H1 (cell line): ENCODE results near the gene MYL5. TPM values are rescaled to one million over a fixed set of nuclear protein-coding genes. Genes with fewer than 3 reads are reported as not detected.

ENCODE experiments used
- CTCF ChIA-PET: fragments of 300-600 bp; sonication (Branson Sonifier 250); formaldehyde crosslinking; loops from one replicate; lab custom pipeline; 2021; ENCODE audit not compliant: partially characterized antibody; lab: Charles Lee
- POLR2A ChIA-PET: fragments of 300-600 bp; sonication (Branson Sonifier 250); formaldehyde crosslinking; loops from one replicate; lab custom pipeline; 2021; ENCODE audit warnings: inconsistent platforms; ENCODE audit not compliant: partially characterized antibody; lab: Charles Lee
- DNase-seq, 2 experiments: peaks; one replicate each; pipeline versions ENCODE4 v3.0.0 to v3.0.0-alpha.2; 2010 to 2022; ENCODE audit warnings: low spot score in 2 of 2, low read depth in 1 of 2, mixed read lengths in 1 of 2
- FAIRE-seq: peaks from 2 replicates; lab custom pipeline; 2011; peaks lifted over from hg19 to GRCh38; lab: Jason Lieb, UNC
- H2AFZ ChIP-seq: 2 replicates; pipeline ENCODE4 v1.8.1; 2012; ENCODE audit warnings: low read length, inconsistent platforms
- H2AK5ac ChIP-seq: 2 replicates; pipeline ENCODE4 v1.6.1; 2013; ENCODE audit warnings: low read depth, low read length
- H2BK120ac ChIP-seq: replicated peaks from 2 replicates; pipeline ENCODE3; 2013; ENCODE audit warnings: low read depth, low read length, inconsistent platforms
- H2BK12ac ChIP-seq: 2 replicates; pipeline ENCODE4 v1.6.1; 2013; ENCODE audit warnings: low read depth, low read length
- H2BK15ac ChIP-seq: 2 replicates; pipeline ENCODE4 v1.6.1; 2013; ENCODE audit warnings: low read length
- H2BK20ac ChIP-seq: 2 replicates; pipeline ENCODE4 v1.6.1; 2013; ENCODE audit warnings: low read length
- H2BK5ac ChIP-seq: 2 replicates; pipeline ENCODE4 v1.6.1; 2013; ENCODE audit warnings: low read depth, low read length
- H3K14ac ChIP-seq: 2 replicates; pipeline ENCODE4 v1.6.1; 2013; ENCODE audit warnings: inconsistent platforms; ENCODE audit not compliant: insufficient read length
- H3K18ac ChIP-seq: 2 replicates; pipeline ENCODE4 v1.6.1; 2013; ENCODE audit warnings: low read length; ENCODE audit errors: extremely low read depth
- H3K23ac ChIP-seq: 2 replicates; pipeline ENCODE4 v1.6.1; 2013; ENCODE audit warnings: inconsistent platforms; ENCODE audit not compliant: insufficient read length
- H3K23me2 ChIP-seq: 2 replicates; pipeline ENCODE4 v1.6.1; 2013; ENCODE audit warnings: low read depth, low read length
- H3K27ac ChIP-seq: 2 replicates; pipeline ENCODE4 v1.6.1; 2011; ENCODE audit warnings: low read depth, low read length, inconsistent platforms
- H3K27me3 ChIP-seq, 4 experiments: replicated peaks in 1 of 4; 1 replicate in 1 of 4; 2 replicates in 3 of 4; pipeline versions ENCODE4 v1.6.1 to v1.8.1; 2011 to 2013; ENCODE audit warnings: low read length in 3 of 4, mild to moderate bottlenecking in 3 of 4, inconsistent platforms in 2 of 4, mixed read lengths in 2 of 4, moderate library complexity in 1 of 4; ENCODE audit not compliant: control insufficient read depth in 3 of 4, insufficient read depth in 3 of 4; ENCODE audit errors: extremely low read depth in 1 of 4
- H3K36me3 ChIP-seq, 4 experiments: 2 replicates each; pipeline versions ENCODE4 v1.6.1 to v1.8.1; 2011 to 2013; ENCODE audit warnings: mild to moderate bottlenecking in 4 of 4, low read length in 3 of 4, moderate library complexity in 2 of 4, control low read depth in 1 of 4, inconsistent platforms in 1 of 4; ENCODE audit not compliant: insufficient read depth in 4 of 4, control insufficient read depth in 2 of 4
- H3K4ac ChIP-seq: replicated peaks from 2 replicates; pipeline ENCODE3; 2013; ENCODE audit warnings: low read length, low read depth, mixed read lengths, inconsistent platforms; ENCODE audit not compliant: insufficient read length
- H3K4me1 ChIP-seq, 4 experiments: replicated peaks in 1 of 4; 1 replicate in 1 of 4; 2 replicates in 3 of 4; pipeline versions ENCODE4 v1.6.1 to v1.8.1; 2011 to 2013; ENCODE audit warnings: low read length in 3 of 4, inconsistent platforms in 2 of 4, mixed read lengths in 1 of 4; ENCODE audit not compliant: insufficient read depth in 4 of 4, control insufficient read depth in 3 of 4
- H3K4me2 ChIP-seq, 2 experiments: 2 replicates each; pipeline versions ENCODE4 v1.6.1 to v1.8.1; 2011 to 2013; ENCODE audit warnings: low read depth in 2 of 2, low read length in 2 of 2, control low read depth in 1 of 2, inconsistent platforms in 1 of 2, mild to moderate bottlenecking in 1 of 2; ENCODE audit not compliant: insufficient read depth in 1 of 2
- H3K4me3 ChIP-seq, 4 experiments: fragments of 200-600, 300-600 bp in 1 of 4; sonication (generic), shearing (Covaris generic), sonication (Bioruptor Twin) in 1 of 4; 2 replicates each; pipeline versions ENCODE4 v1.5.1 to v1.8.1; 2011 to 2016; ENCODE audit warnings: low read length in 4 of 4, low read depth in 3 of 4, control low read depth in 2 of 4, inconsistent platforms in 2 of 4, mild to moderate bottlenecking in 2 of 4, mixed read lengths in 1 of 4, moderate library complexity in 1 of 4; ENCODE audit not compliant: insufficient read depth in 2 of 4; ENCODE audit errors: extremely low read depth in 1 of 4
- H3K56ac ChIP-seq: replicated peaks from 2 replicates; pipeline ENCODE3; 2013; ENCODE audit warnings: low read depth, mild to moderate bottlenecking, mixed read lengths, low read length, inconsistent platforms; ENCODE audit not compliant: insufficient read length
- H3K79me1 ChIP-seq: 2 replicates; pipeline ENCODE4 v1.6.1; 2013; ENCODE audit warnings: low read depth, low read length, control low read depth
- H3K79me2 ChIP-seq, 2 experiments: 2 replicates each; pipeline versions ENCODE4 v1.6.1 to v1.8.1; 2012 to 2013; ENCODE audit warnings: low read length in 2 of 2, mild to moderate bottlenecking in 2 of 2, inconsistent platforms in 1 of 2; ENCODE audit not compliant: insufficient read depth in 2 of 2, control insufficient read depth in 1 of 2
- H3K9ac ChIP-seq, 4 experiments: replicated peaks in 1 of 4; 1 replicate in 1 of 4; 2 replicates in 3 of 4; pipeline versions ENCODE4 v1.6.1 to v1.8.1; 2011 to 2013; ENCODE audit warnings: low read depth in 3 of 4, low read length in 3 of 4, control low read depth in 2 of 4, mild to moderate bottlenecking in 2 of 4, moderate library complexity in 2 of 4, inconsistent platforms in 1 of 4; ENCODE audit errors: extremely low read depth in 1 of 4
- H3K9me3 ChIP-seq, 2 experiments: 2 replicates each; pipeline versions ENCODE4 v1.6.1 to v1.8.1; 2012 to 2013; ENCODE audit warnings: mild to moderate bottlenecking in 2 of 2, moderate library complexity in 2 of 2, control low read depth in 1 of 2, inconsistent platforms in 1 of 2, low read depth in 1 of 2, low read length in 1 of 2, mixed read lengths in 1 of 2; ENCODE audit not compliant: insufficient read depth in 2 of 2
- H4K20me1 ChIP-seq, 2 experiments: replicated peaks in 1 of 2; 2 replicates each; pipeline versions ENCODE3 to v1.8.1; 2011 to 2013; ENCODE audit warnings: inconsistent platforms in 2 of 2, low read length in 2 of 2, mild to moderate bottlenecking in 1 of 2; ENCODE audit not compliant: insufficient read depth in 2 of 2, control insufficient read depth in 1 of 2
- H4K5ac ChIP-seq: 2 replicates; pipeline ENCODE4 v1.6.1; 2013; ENCODE audit warnings: low read length, low read depth, mixed read lengths, inconsistent platforms; ENCODE audit not compliant: insufficient read length
- H4K8ac ChIP-seq: 2 replicates; pipeline ENCODE4 v1.8.0; 2013; ENCODE audit warnings: mild to moderate bottlenecking, moderate library complexity, low read length, inconsistent platforms; ENCODE audit not compliant: insufficient read depth; ENCODE audit errors: extremely low read depth
- H4K91ac ChIP-seq: replicated peaks from 2 replicates; pipeline ENCODE3; 2013; ENCODE audit warnings: low read length, mixed read lengths, inconsistent platforms; ENCODE audit not compliant: insufficient read length
- EZH2 ChIP-seq: fragments of 200-600 bp; sonication (generic); IDR thresholded peaks from 2 replicates; pipeline ENCODE4 v1.7.1; 2012; ENCODE audit warnings: low read depth, mild to moderate bottlenecking, moderate library complexity, low read length, inconsistent platforms; ENCODE audit not compliant: severe bottlenecking
- KDM5A ChIP-seq: fragments of 200-600 bp; IDR thresholded peaks from 2 replicates; pipeline ENCODE4 v1.7.1; 2012; ENCODE audit warnings: mild to moderate bottlenecking, low read length, inconsistent platforms, mixed read lengths
- NRF1 ChIP-seq: IDR thresholded peaks from 2 replicates; pipeline ENCODE4 v1.6.1; 2011; ENCODE audit warnings: mild to moderate bottlenecking, low read depth, low read length, improper control_type of control experiment
- RBBP5 ChIP-seq: IDR thresholded peaks from 2 replicates; pipeline ENCODE4 v1.7.1; 2012; ENCODE audit warnings: low read depth, mild to moderate bottlenecking, inconsistent platforms, low read length, moderate library complexity, borderline replicate concordance
- TAF1 ChIP-seq: IDR thresholded peaks from 2 replicates; pipeline ENCODE4 v1.6.1; 2011; ENCODE audit warnings: mild to moderate bottlenecking, low read depth, low read length
- TCF12 ChIP-seq: IDR thresholded peaks from 2 replicates; pipeline ENCODE4 v1.6.1; 2011; ENCODE audit warnings: low read depth, mild to moderate bottlenecking, low read length
- ZNF274 ChIP-seq: IDR thresholded peaks from 2 replicates; pipeline ENCODE4 v1.7.0; 2012; ENCODE audit warnings: low read length, borderline replicate concordance; ENCODE audit errors: extremely low read depth
- WGBS, 2 experiments: shearing (Covaris generic) in 1 of 2; methylation state at CpG; one replicate each; pipeline versions ENCODE4 v1.1.6 to v1.1.7; 2013 to 2015; ENCODE audit warnings: low lambda C conversion rate in 2 of 2, mixed read lengths in 2 of 2, inconsistent platforms in 1 of 2, low coverage in 1 of 2, missing lambda C conversion rate in 1 of 2; ENCODE audit not compliant: insufficient replicate concordance in 2 of 2, insufficient coverage in 1 of 2, insufficient read length in 1 of 2; ENCODE audit errors: extremely low coverage in 1 of 2, missing lambda C conversion rate in 1 of 2; 5-methylcytosine and 5-hydroxymethylcytosine counted together
- polyA plus RNA-seq, 7 experiments: library from polyadenylated mRNA; depleted of rRNA in 3 of 7; stranded (reverse) in 5 of 7; unstranded in 2 of 7; fragments of >200 nt in 5 of 7; fragments of 200-250 nt in 2 of 7; gene quantifications; 1 replicate in 5 of 7; 2 replicates in 1 of 7; 4 replicates in 1 of 7; pipeline versions ENCODE4 v1.2.1 to v1.2.3, GENCODE V29; 2011 to 2013; ENCODE audit warnings: missing spikeins in 2 of 7, mixed read lengths in 2 of 7
- total RNA-seq: library from RNA; stranded (reverse); fragmentation: NEBNext Ultra II Directional; extraction: Animal tissue kit (Norgen Biotek cat#: 25700); gene quantifications from 2 replicates; pipeline ENCODE4 v1.2.1, GENCODE V29; 2021
- TF ChIP-seq, protein P1 (sequence below): IDR thresholded peaks from 2 replicates; pipeline ENCODE4 v1.6.1; 2012; ENCODE audit warnings: inconsistent platforms
- TF ChIP-seq, protein P2 (sequence below), 3 experiments: IDR thresholded peaks; 1 replicate in 2 of 3; 2 replicates in 1 of 3; pipeline versions ENCODE4 v1.5.1 to v1.6.1; 2011; ENCODE audit warnings: low read length in 3 of 3, mild to moderate bottlenecking in 3 of 3, inconsistent platforms in 2 of 3, low read depth in 1 of 3, moderate library complexity in 1 of 3; ENCODE audit not compliant: insufficient read depth in 1 of 3; ENCODE audit errors: control extremely low read depth in 1 of 3

The MYL5 gene
- total and polyA plus RNA-seq, 2 of the 8 experiments (the other 6 are each of a cell fraction or from before 2014, with no cell fraction given): 5.7 to 6.8 TPM

DNA sequence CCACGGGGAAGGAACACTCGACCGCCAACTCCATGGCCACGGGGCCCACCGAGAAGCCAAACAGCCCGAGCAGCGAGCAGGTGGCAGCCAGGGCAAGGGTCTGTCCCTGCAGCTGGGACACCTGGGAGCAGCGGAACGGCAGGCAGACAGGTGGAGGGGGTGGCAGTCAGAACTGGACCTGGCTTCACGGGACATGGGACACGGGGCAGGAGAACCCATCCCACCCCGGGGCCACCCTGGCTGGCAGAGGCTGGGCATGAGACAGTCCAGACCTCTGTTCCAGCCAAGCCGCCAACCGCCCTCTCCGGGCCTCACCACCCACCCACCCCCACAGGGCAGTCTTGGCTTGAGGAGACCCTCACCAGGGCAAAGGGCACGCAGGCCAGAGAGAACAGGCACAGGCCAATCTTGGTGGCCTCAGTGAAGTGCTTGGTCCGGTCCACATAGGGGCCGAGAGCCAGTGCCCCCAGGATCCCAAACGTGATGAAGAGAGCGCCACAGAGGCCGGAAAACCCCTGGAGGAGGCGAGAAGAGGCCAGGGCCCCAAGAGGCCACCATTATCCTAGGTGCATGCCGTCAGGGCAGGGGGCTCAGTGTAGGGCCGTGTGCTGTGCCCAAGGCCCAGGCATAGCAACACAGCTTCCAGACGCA lies 9.0 kb downstream of the MYL5 start:
- no peak overlapping the region for H2BK20ac ChIP-seq
- H2AK5ac ChIP-seq: no peak overlapping the region
- CTCF ChIA-PET: interaction anchor here (0.6 to 5.7 kb wide), 22 partner anchors 8 to 207 kb away, joined by 3 to 65 read pairs (median 6); partner anchors contain the start of genes ATP5ME and MYL5
- no peak overlapping the region for H3K23ac ChIP-seq
- H4K91ac ChIP-seq: no peak overlapping the region
- 86% methylated on average over 17 of the region's 25 CpGs; no CpG with 5 or more reads in 1 of the 2 experiments for WGBS, 2 experiments
- H3K27ac ChIP-seq: no peak overlapping the region
- H3K36me3 ChIP-seq: no peaks in the 10 kb centered on the region
- no peak overlapping the region for H4K8ac ChIP-seq
- H3K4ac ChIP-seq: no peak overlapping the region
- no peak overlapping the region for H3K4me3 ChIP-seq
- peaks cover 0 to 10% of the 10 kb centered on the region in 2 experiments for H4K20me1 ChIP-seq
- FAIRE-seq: no peak
- H3K9me3 ChIP-seq: no peaks in the 10 kb centered on the region
- H3K14ac ChIP-seq: no peak overlapping the region
- no peaks in the 10 kb centered on the region for H3K23me2 ChIP-seq
- no peak overlapping the region for H2BK15ac ChIP-seq
- no peak overlapping the region; the same call in 1 of the 2 replicates for H2BK12ac ChIP-seq
- H2BK5ac ChIP-seq: peak overlapping the region; percentile 68
- H3K56ac ChIP-seq: no peak overlapping the region
- no peak for DNase-seq
- H3K27me3 ChIP-seq: no peaks in the 10 kb centered on the region; a peak in 2 of 7 replicates
- peak overlapping the region; percentile 24; the same call in 1 of the 2 replicates for H3K18ac ChIP-seq
- TF ChIP-seq, protein P1, sequence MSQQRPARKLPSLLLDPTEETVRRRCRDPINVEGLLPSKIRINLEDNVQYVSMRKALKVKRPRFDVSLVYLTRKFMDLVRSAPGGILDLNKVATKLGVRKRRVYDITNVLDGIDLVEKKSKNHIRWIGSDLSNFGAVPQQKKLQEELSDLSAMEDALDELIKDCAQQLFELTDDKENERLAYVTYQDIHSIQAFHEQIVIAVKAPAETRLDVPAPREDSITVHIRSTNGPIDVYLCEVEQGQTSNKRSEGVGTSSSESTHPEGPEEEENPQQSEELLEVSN: no peak
- TF ChIP-seq KDM5A (no peak), TCF12 (no peak), TAF1 (no peak), RBBP5 (no peak), EZH2 (no peak), NRF1 (no peak), ZNF274 (no peak)
- TF ChIP-seq, protein P2, sequence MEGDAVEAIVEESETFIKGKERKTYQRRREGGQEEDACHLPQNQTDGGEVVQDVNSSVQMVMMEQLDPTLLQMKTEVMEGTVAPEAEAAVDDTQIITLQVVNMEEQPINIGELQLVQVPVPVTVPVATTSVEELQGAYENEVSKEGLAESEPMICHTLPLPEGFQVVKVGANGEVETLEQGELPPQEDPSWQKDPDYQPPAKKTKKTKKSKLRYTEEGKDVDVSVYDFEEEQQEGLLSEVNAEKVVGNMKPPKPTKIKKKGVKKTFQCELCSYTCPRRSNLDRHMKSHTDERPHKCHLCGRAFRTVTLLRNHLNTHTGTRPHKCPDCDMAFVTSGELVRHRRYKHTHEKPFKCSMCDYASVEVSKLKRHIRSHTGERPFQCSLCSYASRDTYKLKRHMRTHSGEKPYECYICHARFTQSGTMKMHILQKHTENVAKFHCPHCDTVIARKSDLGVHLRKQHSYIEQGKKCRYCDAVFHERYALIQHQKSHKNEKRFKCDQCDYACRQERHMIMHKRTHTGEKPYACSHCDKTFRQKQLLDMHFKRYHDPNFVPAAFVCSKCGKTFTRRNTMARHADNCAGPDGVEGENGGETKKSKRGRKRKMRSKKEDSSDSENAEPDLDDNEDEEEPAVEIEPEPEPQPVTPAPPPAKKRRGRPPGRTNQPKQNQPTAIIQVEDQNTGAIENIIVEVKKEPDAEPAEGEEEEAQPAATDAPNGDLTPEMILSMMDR (IDR thresholded peaks at IDR 0.05; ENCODE audit: control extremely low read depth in 1 of 3, insufficient read depth in 1 of 3, low read depth in 1 of 3, low read length in 3 of 3): no peak
- TF ChIP-seq, all 59 proteins: peak for 0
- Histone ChIP-seq H3K9ac (peak overlapping the region in 2 of 4 experiments; percentile 26 to 29; a peak in 2 of 7 replicates), H2AFZ (no peak overlapping the region), H2BK120ac (no peak overlapping the region), H3K4me2 (no peak overlapping the region), H3K4me1 (peaks cover 0 to 25% (median 12%) of the 10 kb centered on the region in 4 experiments; a peak in 6 of 7 replicates), H3K79me2 (no peaks in the 10 kb centered on the region), H4K5ac (no peak overlapping the region), H3K79me1 (no peaks in the 10 kb centered on the region)
- POLR2A ChIA-PET: interaction anchor here (1.0 to 6.3 kb wide), 6 partner anchors 8 to 107 kb away, joined by 3 to 34 read pairs (median 7); partner anchors contain the start of genes ATP5ME, MYL5 and TMEM271
